K562 (cell line): ENCODE measurements around the gene EHBP1L1. TPM values are rescaled to one million over a fixed set of nuclear protein-coding genes. Genes with fewer than 3 reads are reported as not detected.

Source experiments
- ATF7 ChIP-seq: fragments of 450-650 bp; IDR thresholded peaks from 2 replicates; pipeline ENCODE4 v1.7.1; 2014; ENCODE audit warnings: mild to moderate bottlenecking, moderate library complexity
- BRD4 ChIP-seq: fragments of 200-600 bp; sonication (generic); IDR thresholded peaks from 2 replicates; pipeline ENCODE4 v1.6.1; 2017; ENCODE audit warnings: inconsistent platforms
- CBX1 ChIP-seq: sonication (generic); IDR thresholded peaks from 2 replicates; pipeline ENCODE4 v1.6.1; 2016; ENCODE audit warnings: antibody characterized with exemption, low read depth, mild to moderate bottlenecking
- CREB1 ChIP-seq, 2 experiments: sonication (generic) in 1 of 2; formaldehyde crosslinking in 1 of 2; IDR thresholded peaks; 2 replicates each; pipeline versions ENCODE4 v1.6.1 to v1.8.0; 2012 to 2022; ENCODE audit warnings: inconsistent platforms in 1 of 2, mild to moderate bottlenecking in 1 of 2, missing genetic modification reagents in 1 of 2, moderate library complexity in 1 of 2
- DMBX1 ChIP-seq: fragments of 250-450 bp; sonication (Bioruptor Pico); IDR thresholded peaks from 2 replicates; pipeline ENCODE4 v1.8.0; 2022; ENCODE audit warnings: inconsistent platforms, mild to moderate bottlenecking, moderate library complexity, borderline replicate concordance
- ELF1 ChIP-seq: fragments of 200-800 bp; sonication (Bioruptor generic); IDR thresholded peaks from 2 replicates; pipeline ENCODE4 v1.6.1; 2016; ENCODE audit warnings: missing genetic modification characterization, missing compliant biosample characterization
- FOXA3 ChIP-seq, 2 experiments: fragments of 450-650 bp in 1 of 2; sonication (generic) in 1 of 2; formaldehyde crosslinking; IDR thresholded peaks in 1 of 2; conservative IDR thresholded peaks in 1 of 2; 2 replicates each; pipeline versions ENCODE4 v1.4.0 to v1.8.0; 2020 to 2022; ENCODE audit warnings: mild to moderate bottlenecking in 2 of 2, missing genetic modification reagents in 1 of 2
- HMGN3 ChIP-seq: IDR thresholded peaks from 2 replicates; pipeline ENCODE4 v1.6.1; 2011; ENCODE audit warnings: borderline replicate concordance, low read depth, mild to moderate bottlenecking, mixed read lengths, low read length; ENCODE audit not compliant: insufficient read length; ENCODE audit errors: extremely low read depth
- LARP7 ChIP-seq: fragments of 450-650 bp; IDR thresholded peaks from 2 replicates; pipeline ENCODE4 v1.6.1; 2016
- MTA3 ChIP-seq: fragments of 450-650 bp; formaldehyde crosslinking; IDR thresholded peaks from 2 replicates; pipeline ENCODE4 v1.6.1; 2017; ENCODE audit warnings: mild to moderate bottlenecking, borderline replicate concordance
- MYNN ChIP-seq, 2 experiments: sonication (generic); formaldehyde crosslinking in 1 of 2; IDR thresholded peaks; 2 replicates each; pipeline versions ENCODE4 v1.5.0 to v1.6.1; 2016 to 2020; ENCODE audit warnings: antibody characterized with exemption in 1 of 2, missing genetic modification reagents in 1 of 2
- NCOA2 ChIP-seq, 2 experiments: fragments of 450-650 bp; IDR thresholded peaks; 2 replicates each; pipeline ENCODE4 v1.6.1; 2018; ENCODE audit warnings: mild to moderate bottlenecking in 2 of 2, moderate library complexity in 1 of 2; ENCODE audit not compliant: partially characterized antibody in 2 of 2
- POLR2AphosphoS2 ChIP-seq: IDR thresholded peaks from 2 replicates; pipeline ENCODE4 v1.6.1; 2012; ENCODE audit warnings: low read length, improper control_type of control experiment
- RNF2 ChIP-seq: sonication (generic); IDR thresholded peaks from 2 replicates; pipeline ENCODE4 v1.6.1; 2016
- SMARCA4 ChIP-seq: fragments of 450-650 bp; IDR thresholded peaks from 2 replicates; pipeline ENCODE4 v1.6.1; 2016
- SMARCE1 ChIP-seq: fragments of 450-650 bp; IDR thresholded peaks from 2 replicates; pipeline ENCODE4 v1.7.1; 2016; ENCODE audit warnings: mild to moderate bottlenecking
- TARDBP ChIP-seq: fragments of 450-650 bp; IDR thresholded peaks from 2 replicates; pipeline ENCODE4 v1.6.1; 2016
- ZEB2 ChIP-seq: fragments of 450-650 bp; IDR thresholded peaks from 2 replicates; pipeline ENCODE4 v1.6.1; 2016
- polyA plus RNA-seq, 8 experiments: library from polyadenylated mRNA; depleted of rRNA in 4 of 8; stranded (reverse) in 5 of 8; unstranded in 3 of 8; fragments of >200 nt; fragmentation: Nextera tagmentation in 2 of 8; fragmentation: Illumina TruSeq in 1 of 8; extraction: Ambion mirVana in 2 of 8; extraction: Trizol in 1 of 8; gene quantifications; 2 replicates each; pipeline versions ENCODE4 v1.2.1 to v1.2.3, GENCODE V29; 2011 to 2014; ENCODE audit warnings: inconsistent platforms in 1 of 8, missing spikeins in 1 of 8
- total RNA-seq, 7 experiments: library from RNA; depleted of rRNA in 6 of 7; stranded (reverse); fragments of >200 nt in 6 of 7; fragmentation: Illumina TruSeq in 2 of 7; extraction: Trizol in 2 of 7; gene quantifications; 2 replicates each; pipeline versions ENCODE4 v1.2.1 to v1.2.3, GENCODE V29; 2011 to 2021; ENCODE audit warnings: low replicate concordance in 1 of 7
- TF ChIP-seq, protein P1 (sequence below): sonication (generic); formaldehyde crosslinking; IDR thresholded peaks from 2 replicates; pipeline ENCODE4 v1.9.0; 2022; ENCODE audit warnings: mild to moderate bottlenecking, missing genetic modification reagents
- TF ChIP-seq, protein P2 (sequence below), 2 experiments: IDR thresholded peaks; 2 replicates each; pipeline ENCODE4 v1.6.1; 2011; ENCODE audit warnings: borderline replicate concordance in 1 of 2, control low read depth in 1 of 2, low read depth in 1 of 2, low read length in 1 of 2, mild to moderate bottlenecking in 1 of 2, mixed read lengths in 1 of 2, moderate library complexity in 1 of 2; ENCODE audit not compliant: insufficient read depth in 1 of 2, insufficient read length in 1 of 2, poor library complexity in 1 of 2, severe bottlenecking in 1 of 2; ENCODE audit errors: extremely low read depth in 1 of 2
- TF ChIP-seq, protein P3 (sequence below): conservative IDR thresholded peaks from 2 replicates; pipeline ENCODE4 v1.6.1; 2011; ENCODE audit warnings: low read depth, mild to moderate bottlenecking, low read length; ENCODE audit not compliant: control insufficient read depth
- TF ChIP-seq, protein P4 (sequence below), 2 experiments: fragments of 450-650 bp in 1 of 2; sonication (generic) in 1 of 2; formaldehyde crosslinking in 1 of 2; IDR thresholded peaks in 1 of 2; conservative IDR thresholded peaks in 1 of 2; 2 replicates each; pipeline versions ENCODE4 v1.6.1 to v1.8.1; 2016 to 2023; ENCODE audit warnings: mild to moderate bottlenecking in 2 of 2, moderate library complexity in 2 of 2, inconsistent platforms in 1 of 2, missing genetic modification reagents in 1 of 2

The EHBP1L1 gene
- total and polyA plus RNA-seq, 9 of the 15 experiments (the other 6 are each of a cell fraction or from before 2014, with no cell fraction given): 0.03 to 87.1 (median 26.3) TPM

DNA sequence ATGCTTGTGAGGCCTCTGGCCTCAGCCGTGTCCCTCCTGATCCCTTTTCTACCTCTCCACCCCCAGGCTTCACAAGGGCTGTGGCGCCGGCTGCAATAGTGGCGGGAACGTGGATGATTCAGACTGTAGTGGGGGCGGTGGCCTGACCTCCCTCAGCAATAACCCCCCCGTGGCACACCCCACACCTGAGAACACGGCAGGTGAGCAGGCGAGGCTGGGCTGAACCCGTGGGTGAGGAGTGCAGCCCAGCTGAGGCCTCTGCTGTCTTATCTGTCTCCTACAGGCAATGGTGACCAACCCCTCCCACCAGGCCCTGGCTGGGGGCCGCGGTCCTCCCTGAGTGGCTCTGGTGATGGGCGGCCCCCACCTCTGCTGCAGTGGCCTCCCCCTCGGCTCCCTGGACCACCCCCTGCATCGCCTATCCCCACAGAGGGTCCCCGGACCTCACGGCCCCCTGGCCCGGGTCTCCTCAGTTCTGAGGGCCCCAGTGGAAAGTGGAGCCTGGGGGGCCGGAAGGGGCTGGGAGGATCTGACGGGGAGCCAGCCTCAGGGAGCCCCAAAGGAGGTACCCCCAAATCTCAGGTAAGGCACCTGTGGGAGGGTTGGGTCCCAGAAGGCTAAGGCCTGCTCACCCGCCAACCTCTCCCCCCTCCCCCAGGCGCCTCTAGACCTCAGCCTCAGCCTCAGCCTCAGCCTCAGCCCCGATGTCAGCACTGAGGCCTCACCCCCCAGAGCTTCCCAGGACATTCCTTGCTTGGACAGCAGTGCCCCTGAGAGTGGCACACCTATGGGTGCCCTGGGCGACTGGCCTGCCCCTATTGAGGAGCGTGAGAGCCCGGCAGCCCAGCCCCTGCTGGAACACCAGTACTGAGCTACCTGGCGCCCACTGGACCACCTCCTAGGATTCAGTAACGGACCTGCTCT, 60.5 kb downstream of the EHBP1L1 start (continued):
- peak; percentile 74 for TF ChIP-seq SMARCA4
- TF ChIP-seq ZEB2: peak; percentile 98
- no peak for TF ChIP-seq NCOA2 (IDR thresholded peaks at IDR 0.05; ENCODE audit: partially characterized antibody in 2 of 2)
- TF ChIP-seq DMBX1 (CRISPR knock-in tag): 0 out of 2 replicates have a peak, but pooled peaks have one; percentile 19
- TF ChIP-seq CBX1: no peak
- peak; percentile 43 for TF ChIP-seq CREB1 (IDR thresholded peaks at IDR 0.05)
- no peak for TF ChIP-seq CREB1 (CRISPR knock-in tag; IDR thresholded peaks at IDR 0.05)
- peak; percentile 82 for TF ChIP-seq SMARCE1
- TF ChIP-seq ELF1: no peak
- TF ChIP-seq ATF7: peak; percentile 30; the same call in 1 of the 2 replicates
- peak; percentile 79 for TF ChIP-seq MYNN (IDR thresholded peaks at IDR 0.05)
- no peak for TF ChIP-seq MYNN (CRISPR knock-in tag; IDR thresholded peaks at IDR 0.05)
- no peak for TF ChIP-seq FOXA3 (CRISPR knock-in tag; conservative IDR thresholded peaks at IDR 0.05 in 1 of 2, IDR thresholded peaks at IDR 0.05 in 1 of 2)
- TF ChIP-seq BRD4: no peak
- peak; percentile 75 for TF ChIP-seq HMGN3
- TF ChIP-seq RNF2: peak; percentile 44; the same call in 1 of the 2 replicates
- TF ChIP-seq, protein P1, sequence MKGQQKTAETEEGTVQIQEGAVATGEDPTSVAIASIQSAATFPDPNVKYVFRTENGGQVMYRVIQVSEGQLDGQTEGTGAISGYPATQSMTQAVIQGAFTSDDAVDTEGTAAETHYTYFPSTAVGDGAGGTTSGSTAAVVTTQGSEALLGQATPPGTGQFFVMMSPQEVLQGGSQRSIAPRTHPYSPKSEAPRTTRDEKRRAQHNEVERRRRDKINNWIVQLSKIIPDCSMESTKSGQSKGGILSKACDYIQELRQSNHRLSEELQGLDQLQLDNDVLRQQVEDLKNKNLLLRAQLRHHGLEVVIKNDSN: no peak
- 0 out of 2 replicates have a peak, but pooled peaks have one; percentile 22 for TF ChIP-seq TARDBP
- no peak for TF ChIP-seq POLR2AphosphoS2
- TF ChIP-seq, protein P2, sequence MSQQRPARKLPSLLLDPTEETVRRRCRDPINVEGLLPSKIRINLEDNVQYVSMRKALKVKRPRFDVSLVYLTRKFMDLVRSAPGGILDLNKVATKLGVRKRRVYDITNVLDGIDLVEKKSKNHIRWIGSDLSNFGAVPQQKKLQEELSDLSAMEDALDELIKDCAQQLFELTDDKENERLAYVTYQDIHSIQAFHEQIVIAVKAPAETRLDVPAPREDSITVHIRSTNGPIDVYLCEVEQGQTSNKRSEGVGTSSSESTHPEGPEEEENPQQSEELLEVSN (IDR thresholded peaks at IDR 0.05; ENCODE audit: borderline replicate concordance in 1 of 2, extremely low read depth in 1 of 2, insufficient read depth in 1 of 2, insufficient read length in 1 of 2, low read depth in 1 of 2, low read length in 1 of 2, poor library complexity in 1 of 2, severe bottlenecking in 1 of 2): peak in 1 of 2 experiments; percentile 55
- TF ChIP-seq LARP7: no peak
- TF ChIP-seq MTA3: peak; percentile 78; the same call in 1 of the 2 replicates
- TF ChIP-seq, protein P3, sequence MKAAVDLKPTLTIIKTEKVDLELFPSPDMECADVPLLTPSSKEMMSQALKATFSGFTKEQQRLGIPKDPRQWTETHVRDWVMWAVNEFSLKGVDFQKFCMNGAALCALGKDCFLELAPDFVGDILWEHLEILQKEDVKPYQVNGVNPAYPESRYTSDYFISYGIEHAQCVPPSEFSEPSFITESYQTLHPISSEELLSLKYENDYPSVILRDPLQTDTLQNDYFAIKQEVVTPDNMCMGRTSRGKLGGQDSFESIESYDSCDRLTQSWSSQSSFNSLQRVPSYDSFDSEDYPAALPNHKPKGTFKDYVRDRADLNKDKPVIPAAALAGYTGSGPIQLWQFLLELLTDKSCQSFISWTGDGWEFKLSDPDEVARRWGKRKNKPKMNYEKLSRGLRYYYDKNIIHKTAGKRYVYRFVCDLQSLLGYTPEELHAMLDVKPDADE: peak; percentile 76
- TF ChIP-seq, protein P4, sequence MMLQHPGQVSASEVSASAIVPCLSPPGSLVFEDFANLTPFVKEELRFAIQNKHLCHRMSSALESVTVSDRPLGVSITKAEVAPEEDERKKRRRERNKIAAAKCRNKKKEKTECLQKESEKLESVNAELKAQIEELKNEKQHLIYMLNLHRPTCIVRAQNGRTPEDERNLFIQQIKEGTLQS (IDR thresholded peaks at IDR 0.05): peak; percentile 48; the same call in 1 of the 2 replicates
- TF ChIP-seq, protein P4 (CRISPR knock-in tag; conservative IDR thresholded peaks at IDR 0.05): no peak
